ENCODE results near the gene CTNNA2.

DNA sequence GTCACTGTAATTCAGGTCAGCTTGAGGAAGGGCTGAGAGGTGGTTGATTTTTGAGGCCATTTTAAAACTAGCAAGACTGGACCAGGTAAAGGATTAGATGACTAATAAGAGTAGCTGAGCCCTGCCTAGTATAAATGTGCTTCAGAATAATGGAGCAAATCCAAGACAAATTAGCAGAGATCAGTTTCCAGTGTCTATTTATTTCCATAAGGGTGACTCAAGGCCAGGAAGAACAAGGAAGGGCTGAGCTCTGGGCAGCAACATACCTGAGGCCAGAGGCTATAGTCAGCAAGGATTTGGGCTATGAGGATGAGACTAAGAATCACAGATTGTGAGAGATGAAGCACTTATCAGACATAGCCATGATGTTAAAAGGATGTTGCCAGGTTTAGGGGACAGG, 1130.7 kb downstream of the CTNNA2 start:
- no peak for TF ChIP-seq CTCF (IDR thresholded peaks at IDR 0.05; ENCODE audit: low read depth, low read length)
- no peak for TF ChIP-seq EZH2phosphoT487 (IDR thresholded peaks at IDR 0.05; ENCODE audit: low read depth)

All from OCI-LY3 (cell line).